ENCODE data around the gene CFAP161. TPM values are rescaled to one million over a fixed set of nuclear protein-coding genes. Genes with fewer than 3 reads are reported as not detected.

The CFAP161 gene
- total and polyA plus RNA-seq, 4 donors, result 0.45 to 0.84 TPM; not detected in 2

DNA sequence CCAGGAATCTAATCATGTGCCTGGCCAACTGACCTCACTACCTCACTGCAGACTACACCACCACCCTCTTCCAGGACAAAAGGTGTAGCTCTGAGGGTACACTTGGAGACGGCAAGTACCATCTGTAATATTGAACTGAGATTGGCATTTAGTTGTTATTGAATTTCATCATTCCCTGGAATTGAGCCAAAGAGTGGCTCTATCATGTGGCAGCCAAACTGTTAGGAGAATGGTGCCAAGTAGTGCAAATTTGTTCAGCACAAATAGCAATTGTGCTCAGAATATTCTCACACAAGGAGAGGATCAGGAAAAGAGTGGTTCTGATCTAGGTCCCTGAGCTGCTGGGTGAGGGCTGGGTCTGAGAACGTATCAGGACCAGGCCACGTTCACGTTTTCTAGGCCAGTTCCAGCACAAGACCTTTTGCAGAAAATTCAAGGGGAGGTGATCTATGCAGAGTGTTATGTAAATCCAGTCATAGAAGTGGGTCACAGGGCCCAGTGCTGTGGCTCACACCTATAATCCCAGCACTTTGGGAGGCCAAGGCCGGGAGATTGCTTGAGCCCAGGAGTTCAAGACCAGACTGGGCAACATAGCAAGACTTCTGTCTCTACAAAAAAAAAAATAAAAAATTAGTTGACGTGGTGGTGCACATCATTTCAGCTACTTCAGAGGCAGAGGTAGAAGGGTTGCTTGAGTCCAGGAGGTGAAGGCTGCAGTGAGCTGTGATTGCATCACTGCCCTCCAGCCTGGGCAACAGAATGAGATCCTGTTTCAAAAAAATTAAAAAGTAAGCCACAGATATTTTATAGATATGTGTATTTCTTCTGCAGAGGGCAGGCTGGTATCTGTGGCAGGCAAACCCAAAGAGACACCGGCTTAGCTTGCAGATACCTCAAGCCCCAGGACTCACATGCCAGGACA lies 31.9 kb upstream of the CFAP161 start:
- ATAC-seq (ENCODE audit: low FRiP score), result no peak

DNA sequence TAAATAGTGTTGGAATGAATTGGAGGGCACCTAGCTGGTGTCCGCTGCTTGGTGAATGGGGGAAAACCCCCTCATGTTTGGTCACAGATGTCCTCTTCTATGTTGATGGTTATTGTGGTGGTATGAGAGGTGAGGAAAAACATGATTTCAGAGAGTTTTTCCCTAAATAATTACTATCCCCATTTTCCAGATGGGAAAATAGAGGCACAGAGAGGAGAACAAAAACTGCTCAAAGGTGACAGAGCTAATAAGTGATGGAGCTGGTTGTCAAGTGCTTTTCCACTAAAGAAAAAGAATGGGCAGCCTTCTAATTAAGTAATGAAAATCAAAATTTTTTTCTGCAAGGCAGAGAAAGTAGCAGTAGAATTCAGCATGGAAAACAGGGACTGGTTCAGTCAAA lies 30.2 kb upstream of the CFAP161 start:
- ATAC-seq (ENCODE audit: low FRiP score) (no peak), DNase-seq (no peak)
- 96% methylated on average over 1 of the region's 1 CpG for WGBS, 2 donors
- no peaks in the 10 kb centered on the region for H3K9me3 ChIP-seq (ENCODE audit: control insufficient read depth, low read length)
- H3K4me1 ChIP-seq (ENCODE audit: control insufficient read depth in 1 of 2, insufficient read depth in 2 of 2, low read length in 2 of 2), result no peaks in the 10 kb centered on the region
- no peaks in the 10 kb centered on the region for H3K36me3 ChIP-seq (ENCODE audit: control insufficient read depth in 1 of 2, insufficient read depth in 2 of 2, low read length in 1 of 2)
- H3K27me3 ChIP-seq (ENCODE audit: control insufficient read depth in 1 of 2, insufficient read depth in 2 of 2, low read length in 1 of 2), result no peaks in the 10 kb centered on the region
- H3K27ac ChIP-seq (ENCODE audit: low read depth in 1 of 2, low read length in 2 of 2), result no peak overlapping the region
- intact Hi-C loops (cut with DNase I), result no loop called here
- H3K4me3 ChIP-seq (ENCODE audit: low read length in 2 of 2), result no peak overlapping the region

More for the DNA sequence above, 31.9 kb upstream of the CFAP161 start:
- no peak for DNase-seq
- 79 to 81% methylated on average over 7 of the region's 7 CpGs for WGBS, 2 donors
- Histone ChIP-seq H3K4me1 (ENCODE audit: control insufficient read depth in 1 of 2, insufficient read depth in 2 of 2, low read length in 2 of 2) (no peaks in the 10 kb centered on the region), H3K36me3 (ENCODE audit: control insufficient read depth in 1 of 2, insufficient read depth in 2 of 2, low read length in 1 of 2) (no peaks in the 10 kb centered on the region), H3K9me3 (ENCODE audit: control insufficient read depth, low read length) (no peaks in the 10 kb centered on the region), H3K4me3 (ENCODE audit: low read length in 2 of 2) (no peak overlapping the region), H3K27ac (ENCODE audit: low read depth in 1 of 2, low read length in 2 of 2) (no peak overlapping the region), H3K27me3 (ENCODE audit: control insufficient read depth in 1 of 2, insufficient read depth in 2 of 2, low read length in 1 of 2) (no peaks in the 10 kb centered on the region)
- intact Hi-C loops (cut with DNase I), result no loop called here

- H3K27me3 ChIP-seq (ENCODE audit: control insufficient read depth in 1 of 2, insufficient read depth in 2 of 2, low read length in 1 of 2), result no peaks in the 10 kb centered on the region
- WGBS, 2 donors, result 84 to 86% methylated on average over 4 of the region's 4 CpGs
- no peaks in the 10 kb centered on the region for H3K4me1 ChIP-seq (ENCODE audit: control insufficient read depth in 1 of 2, insufficient read depth in 2 of 2, low read length in 2 of 2)
- H3K9me3 ChIP-seq (ENCODE audit: control insufficient read depth, low read length), result no peaks in the 10 kb centered on the region
- intact Hi-C loops (cut with DNase I), result loop anchor here in 1 of 2 donors (5.0 kb wide), 1 partner anchor 157 kb away; no protein-coding TSS in a partner anchor
- H3K36me3 ChIP-seq (ENCODE audit: control insufficient read depth in 1 of 2, insufficient read depth in 2 of 2, low read length in 1 of 2), result no peaks in the 10 kb centered on the region
- ATAC-seq (ENCODE audit: low FRiP score), result no peak
- DNase-seq, result no peak
- no peak overlapping the region for H3K4me3 ChIP-seq (ENCODE audit: low read length in 2 of 2)
- no peak overlapping the region for H3K27ac ChIP-seq (ENCODE audit: low read depth in 1 of 2, low read length in 2 of 2)
Measured at GRCh38 chr15:81105545-81105944, 28.5 kb upstream of the CFAP161 start.

- Histone ChIP-seq H3K36me3 (ENCODE audit: control insufficient read depth in 1 of 2, insufficient read depth in 2 of 2, low read length in 1 of 2) (no peaks in the 10 kb centered on the region), H3K4me3 (ENCODE audit: low read length in 2 of 2) (no peak overlapping the region), H3K4me1 (ENCODE audit: control insufficient read depth in 1 of 2, insufficient read depth in 2 of 2, low read length in 2 of 2) (no peaks in the 10 kb centered on the region), H3K27ac (ENCODE audit: low read depth in 1 of 2, low read length in 2 of 2) (no peak overlapping the region), H3K9me3 (ENCODE audit: control insufficient read depth, low read length) (no peaks in the 10 kb centered on the region), H3K27me3 (ENCODE audit: control insufficient read depth in 1 of 2, insufficient read depth in 2 of 2, low read length in 1 of 2) (no peaks in the 10 kb centered on the region)
- ATAC-seq (ENCODE audit: low FRiP score) (peak; percentile 53), DNase-seq (no peak)
- intact Hi-C loops (cut with DNase I), result loop anchor here (2.0 to 5.0 kb wide), 2 partner anchors 156 to 158 kb away; no protein-coding TSS in a partner anchor
- 37 to 38% methylated on average over 6 of the region's 6 CpGs for WGBS, 2 donors
Measured at GRCh38 chr15:81106560-81106959, 27.5 kb upstream of the CFAP161 start.

GRCh38 chr15:81107889-81108288 lies 26.2 kb upstream of the CFAP161 start:
- DNase-seq, result no peak
- H3K27ac ChIP-seq (ENCODE audit: low read depth in 1 of 2, low read length in 2 of 2), result no peak overlapping the region
- no peaks in the 10 kb centered on the region for H3K36me3 ChIP-seq (ENCODE audit: control insufficient read depth in 1 of 2, insufficient read depth in 2 of 2, low read length in 1 of 2)
- H3K4me1 ChIP-seq (ENCODE audit: control insufficient read depth in 1 of 2, insufficient read depth in 2 of 2, low read length in 2 of 2), result no peaks in the 10 kb centered on the region
- H3K27me3 ChIP-seq (ENCODE audit: control insufficient read depth in 1 of 2, insufficient read depth in 2 of 2, low read length in 1 of 2), result no peaks in the 10 kb centered on the region
- no peak for ATAC-seq (ENCODE audit: low FRiP score)
- 83 to 85% methylated on average over 4 of the region's 4 CpGs for WGBS, 2 donors
- H3K9me3 ChIP-seq (ENCODE audit: control insufficient read depth, low read length), result no peaks in the 10 kb centered on the region
- intact Hi-C loops (cut with DNase I), result loop anchor here (2.0 to 5.0 kb wide), 2 partner anchors 154 to 157 kb away; no protein-coding TSS in a partner anchor
- no peak overlapping the region for H3K4me3 ChIP-seq (ENCODE audit: low read length in 2 of 2)

DNA sequence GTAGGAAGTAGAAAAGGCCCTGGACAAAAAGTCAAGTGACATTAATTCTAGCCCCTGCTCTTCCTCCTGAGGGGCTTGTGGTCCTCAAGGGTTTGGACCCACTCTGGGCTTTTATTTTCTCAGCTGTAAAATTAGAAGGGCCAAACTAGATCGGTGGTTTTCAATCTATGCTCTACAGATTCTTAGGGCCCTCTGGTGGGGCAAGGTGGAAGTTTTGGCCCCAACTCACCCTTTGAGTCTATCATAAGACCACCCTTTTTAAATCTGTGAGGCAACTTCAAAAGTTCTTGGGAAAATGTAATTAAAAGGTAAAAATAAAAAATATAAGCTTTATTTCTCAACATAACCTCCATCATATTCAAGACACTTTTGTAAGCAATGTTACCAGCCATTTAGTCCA lies 25.6 kb upstream of the CFAP161 start:
- no peaks in the 10 kb centered on the region for H3K4me1 ChIP-seq (ENCODE audit: control insufficient read depth in 1 of 2, insufficient read depth in 2 of 2, low read length in 2 of 2)
- 17 to 29% methylated on average over 1 of the region's 1 CpG for WGBS, 2 donors
- DNase-seq (no peak), ATAC-seq (ENCODE audit: low FRiP score) (no peak)
- intact Hi-C loops (cut with DNase I), result loop anchor here in 1 of 2 donors (5.0 kb wide), 1 partner anchor 154 kb away; no protein-coding TSS in a partner anchor
- no peak overlapping the region for H3K4me3 ChIP-seq (ENCODE audit: low read length in 2 of 2)
- H3K27me3 ChIP-seq (ENCODE audit: control insufficient read depth in 1 of 2, insufficient read depth in 2 of 2, low read length in 1 of 2), result no peaks in the 10 kb centered on the region
- no peaks in the 10 kb centered on the region for H3K36me3 ChIP-seq (ENCODE audit: control insufficient read depth in 1 of 2, insufficient read depth in 2 of 2, low read length in 1 of 2)
- no peak overlapping the region for H3K27ac ChIP-seq (ENCODE audit: low read depth in 1 of 2, low read length in 2 of 2)
- H3K9me3 ChIP-seq (ENCODE audit: control insufficient read depth, low read length), result no peaks in the 10 kb centered on the region

- Histone ChIP-seq H3K27me3 (ENCODE audit: control insufficient read depth in 1 of 2, insufficient read depth in 2 of 2, low read length in 1 of 2) (no peaks in the 10 kb centered on the region), H3K9me3 (ENCODE audit: control insufficient read depth, low read length) (no peaks in the 10 kb centered on the region), H3K36me3 (ENCODE audit: control insufficient read depth in 1 of 2, insufficient read depth in 2 of 2, low read length in 1 of 2) (no peaks in the 10 kb centered on the region), H3K4me1 (ENCODE audit: control insufficient read depth in 1 of 2, insufficient read depth in 2 of 2, low read length in 2 of 2) (no peaks in the 10 kb centered on the region), H3K27ac (ENCODE audit: low read depth in 1 of 2, low read length in 2 of 2) (no peak overlapping the region), H3K4me3 (ENCODE audit: low read length in 2 of 2) (no peak overlapping the region)
- ATAC-seq (ENCODE audit: low FRiP score) (no peak), DNase-seq (no peak)
- WGBS, 2 donors, result 73 to 85% methylated on average over 4 of the region's 4 CpGs
- intact Hi-C loops (cut with DNase I), result no loop called here
Measured at GRCh38 chr15:81111018-81111417, 23.1 kb upstream of the CFAP161 start.

- no peaks in the 10 kb centered on the region for H3K36me3 ChIP-seq (ENCODE audit: control insufficient read depth in 1 of 2, insufficient read depth in 2 of 2, low read length in 1 of 2)
- WGBS, 2 donors, result 83 to 86% methylated on average over 6 of the region's 6 CpGs
- intact Hi-C loops (cut with DNase I), result no loop called here
- no peaks in the 10 kb centered on the region for H3K4me1 ChIP-seq (ENCODE audit: control insufficient read depth in 1 of 2, insufficient read depth in 2 of 2, low read length in 2 of 2)
- no peak overlapping the region for H3K4me3 ChIP-seq (ENCODE audit: low read length in 2 of 2)
- ATAC-seq (ENCODE audit: low FRiP score) (no peak), DNase-seq (no peak)
- H3K27me3 ChIP-seq (ENCODE audit: control insufficient read depth in 1 of 2, insufficient read depth in 2 of 2, low read length in 1 of 2), result no peaks in the 10 kb centered on the region
- no peak overlapping the region for H3K27ac ChIP-seq (ENCODE audit: low read depth in 1 of 2, low read length in 2 of 2)
- no peaks in the 10 kb centered on the region for H3K9me3 ChIP-seq (ENCODE audit: control insufficient read depth, low read length)
Measured at GRCh38 chr15:81111510-81112470, 22.3 kb upstream of the CFAP161 start.

All from aorta (tissue), 5 donors.